Colonic mucosa (tissue), 4 donors: ENCODE data around the gene ARHGAP42. TPM values are rescaled to one million over a fixed set of nuclear protein-coding genes. Genes with fewer than 3 reads are reported as not detected.
"Not testable (repeated sequence)": the region's sequence is repeated elsewhere in the genome, so short reads cannot be mapped to it uniquely, and the experiment has no call there.

Experiments
- DNase-seq: peaks from one replicate; pipeline ENCODE4 v3.0.0-alpha.2; 2020
- H3K27ac ChIP-seq: fragments of 200-600 bp; one replicate; pipeline ENCODE4 v1.8.0; 2021
- H3K27me3 ChIP-seq: fragments of 200-600 bp; one replicate; pipeline ENCODE4 v1.8.0; 2021
- H3K36me3 ChIP-seq: fragments of 200-600 bp; one replicate; pipeline ENCODE4 v1.8.0; 2021
- H3K4me1 ChIP-seq: fragments of 200-600 bp; one replicate; pipeline ENCODE4 v1.8.0; 2021; ENCODE audit warnings: mild to moderate bottlenecking
- H3K4me3 ChIP-seq: fragments of 200-600 bp; one replicate; pipeline ENCODE4 v1.8.0; 2021
- H3K9ac ChIP-seq, 2 donors: one replicate each; pipeline ENCODE4 v1.7.0; 2013; ENCODE audit warnings: control low read depth in 2 of 2, low read depth in 2 of 2, low read length in 2 of 2
- H3K9me3 ChIP-seq: fragments of 200-600 bp; one replicate; pipeline ENCODE4 v1.8.0; 2021
- intact Hi-C: fragments of 100-400 bp; cut with DNase I; formaldehyde crosslinking; loops from one replicate; pipeline ENCODE4 v1.14.1; 2022
- total RNA-seq, 2 donors: library from RNA; stranded (reverse); fragmentation: NEBNext Ultra II Directional in 1 of 2; extraction: Animal tissue kit (Norgen Biotek cat#: 25700) in 1 of 2; gene quantifications; one replicate each; pipeline ENCODE4 v1.2.1, GENCODE V29; 2021
- TF ChIP-seq, protein P1 (sequence below): fragments of 200-600 bp; IDR thresholded peaks from one replicate; pipeline ENCODE4 v1.8.0; 2022; ENCODE audit warnings: antibody characterized with exemption, mild to moderate bottlenecking
- donor health status: healthy.
- donor health status: DM: no; HTN: no; CAD: no.
- donor health status: DM: no; HTN: no; CAD: no.

The ARHGAP42 gene
- total RNA-seq, 2 donors from 2014 or later: 13.4 to 15.9 TPM

DNA sequence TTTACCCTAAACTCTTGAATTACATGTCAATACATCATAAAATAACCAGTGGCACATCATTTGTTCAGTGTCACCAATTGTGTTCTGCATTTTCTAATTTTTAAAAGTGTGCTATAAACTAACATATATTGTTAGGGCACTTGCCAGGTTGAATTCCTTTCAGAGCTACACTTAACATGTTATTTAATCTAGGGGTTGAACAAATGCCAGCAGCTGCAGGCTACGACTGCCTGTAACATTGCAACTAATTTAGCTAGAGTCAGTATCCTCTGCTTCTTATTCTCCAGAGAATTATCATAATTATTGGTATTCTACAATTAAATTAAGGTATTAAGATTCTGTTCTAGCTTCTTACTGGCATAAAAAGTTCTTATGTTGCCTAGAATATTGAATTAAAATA is 46.4 kb upstream of the ARHGAP42 start:
- no peaks in the 10 kb centered on the region for H3K9me3 ChIP-seq
- no peak overlapping the region for H3K27ac ChIP-seq
- no peak for DNase-seq
- no peaks in the 10 kb centered on the region for H3K36me3 ChIP-seq
- TF ChIP-seq, protein P1, sequence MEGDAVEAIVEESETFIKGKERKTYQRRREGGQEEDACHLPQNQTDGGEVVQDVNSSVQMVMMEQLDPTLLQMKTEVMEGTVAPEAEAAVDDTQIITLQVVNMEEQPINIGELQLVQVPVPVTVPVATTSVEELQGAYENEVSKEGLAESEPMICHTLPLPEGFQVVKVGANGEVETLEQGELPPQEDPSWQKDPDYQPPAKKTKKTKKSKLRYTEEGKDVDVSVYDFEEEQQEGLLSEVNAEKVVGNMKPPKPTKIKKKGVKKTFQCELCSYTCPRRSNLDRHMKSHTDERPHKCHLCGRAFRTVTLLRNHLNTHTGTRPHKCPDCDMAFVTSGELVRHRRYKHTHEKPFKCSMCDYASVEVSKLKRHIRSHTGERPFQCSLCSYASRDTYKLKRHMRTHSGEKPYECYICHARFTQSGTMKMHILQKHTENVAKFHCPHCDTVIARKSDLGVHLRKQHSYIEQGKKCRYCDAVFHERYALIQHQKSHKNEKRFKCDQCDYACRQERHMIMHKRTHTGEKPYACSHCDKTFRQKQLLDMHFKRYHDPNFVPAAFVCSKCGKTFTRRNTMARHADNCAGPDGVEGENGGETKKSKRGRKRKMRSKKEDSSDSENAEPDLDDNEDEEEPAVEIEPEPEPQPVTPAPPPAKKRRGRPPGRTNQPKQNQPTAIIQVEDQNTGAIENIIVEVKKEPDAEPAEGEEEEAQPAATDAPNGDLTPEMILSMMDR: no peak
- no peak overlapping the region for H3K4me3 ChIP-seq
- no peaks in the 10 kb centered on the region for H3K4me1 ChIP-seq
- no peaks in the 10 kb centered on the region for H3K27me3 ChIP-seq
- intact Hi-C loops: no loop called here
- no peak overlapping the region for H3K9ac ChIP-seq

DNA sequence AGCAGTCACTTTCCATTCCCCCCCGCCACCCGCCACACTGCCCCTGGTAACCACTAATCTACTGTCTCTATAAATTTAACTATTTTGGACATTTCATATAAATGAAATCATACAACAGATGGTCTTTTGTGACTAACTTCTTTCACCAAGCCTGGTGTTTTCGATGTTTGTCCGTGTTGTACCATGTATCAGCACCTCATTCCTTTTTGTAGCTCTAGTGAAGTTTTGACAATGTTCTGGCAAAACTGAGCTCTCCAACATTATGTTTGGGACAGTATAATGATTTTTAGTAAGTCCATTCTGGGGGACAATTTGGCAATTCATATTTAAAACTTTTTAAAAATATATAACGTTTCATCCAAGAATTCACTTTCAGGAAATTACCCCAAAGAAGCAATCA is 45.6 kb upstream of the ARHGAP42 start:
- H3K9me3 ChIP-seq: no peaks in the 10 kb centered on the region
- intact Hi-C loops: no loop called here
- no peak for DNase-seq

DNA sequence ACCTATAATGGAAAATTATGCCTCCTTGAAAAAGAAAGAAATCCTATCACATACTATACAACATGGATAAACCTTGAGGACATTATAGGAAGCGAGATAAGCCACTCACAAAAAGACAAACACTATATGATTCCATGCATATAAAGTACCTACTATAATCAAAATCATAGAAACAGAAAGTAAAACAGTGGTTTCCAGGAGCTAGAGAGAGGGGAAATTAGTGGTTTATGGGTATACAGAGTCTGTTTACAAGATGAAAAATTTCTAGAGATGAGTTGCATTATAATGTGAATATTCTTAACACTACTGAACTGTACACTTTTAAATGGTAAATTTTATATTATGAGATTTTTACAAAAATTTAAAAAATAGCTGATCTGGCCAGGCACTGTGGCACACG is 40.5 kb upstream of the ARHGAP42 start:
- H3K9ac ChIP-seq: no peak overlapping the region
- TF ChIP-seq, protein P1: no peak
- no peaks in the 10 kb centered on the region for H3K36me3 ChIP-seq
- H3K27ac ChIP-seq: no peak overlapping the region
- no peaks in the 10 kb centered on the region for H3K4me1 ChIP-seq
- no peaks in the 10 kb centered on the region for H3K27me3 ChIP-seq
- H3K4me3 ChIP-seq: no peak overlapping the region
- no peaks in the 10 kb centered on the region for H3K9me3 ChIP-seq
- intact Hi-C loops: no loop called here
- no peak for DNase-seq

More for the DNA sequence above, 45.6 kb upstream of the ARHGAP42 start:
- Histone ChIP-seq H3K27ac (no peak overlapping the region), H3K36me3 (no peaks in the 10 kb centered on the region), H3K4me3 (no peak overlapping the region), H3K4me1 (no peaks in the 10 kb centered on the region), H3K27me3 (no peaks in the 10 kb centered on the region), H3K9ac (no peak overlapping the region)
- TF ChIP-seq, protein P1: no peak

DNA sequence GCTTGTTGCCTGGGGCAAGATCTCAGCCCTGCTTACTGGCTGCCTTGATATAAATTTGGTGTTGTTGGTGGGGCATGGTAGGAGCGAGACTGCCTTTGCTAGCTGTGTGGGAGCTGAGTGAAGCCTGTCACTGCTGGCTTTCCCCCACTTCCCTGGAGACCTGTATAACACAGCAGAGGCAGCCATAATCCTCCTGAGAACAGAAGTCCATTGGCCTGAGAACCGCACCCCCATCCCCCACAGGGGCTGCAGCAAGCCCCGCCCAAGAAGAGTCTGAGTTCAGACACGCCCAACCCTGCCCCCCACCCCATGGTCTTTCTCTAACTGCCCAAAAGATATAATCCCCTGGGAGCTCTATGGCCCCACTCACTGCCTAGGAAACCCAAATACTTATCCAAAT is 39.2 kb upstream of the ARHGAP42 start:
- TF ChIP-seq, protein P1: no peak
- no peak overlapping the region for H3K4me3 ChIP-seq
- intact Hi-C loops: no loop called here

DNA sequence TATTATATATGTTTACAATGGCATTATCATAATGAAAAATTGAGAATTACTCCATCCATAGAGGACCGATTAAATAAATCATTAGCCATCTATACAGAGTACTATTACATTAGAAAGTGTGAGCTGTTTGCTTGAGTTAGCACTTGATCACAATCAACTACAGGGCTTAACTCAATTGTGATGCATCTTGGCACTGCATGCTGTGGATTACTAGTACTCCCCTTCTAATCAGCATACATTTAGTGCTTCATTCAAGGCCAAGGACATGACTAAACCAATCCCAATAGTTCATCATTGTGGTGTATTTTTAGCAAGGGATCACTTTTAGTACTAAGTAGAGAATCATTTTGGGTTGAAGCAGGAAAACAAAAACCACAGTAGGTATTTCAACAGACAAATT is 23.5 kb upstream of the ARHGAP42 start:
- Histone ChIP-seq H3K36me3 (no peaks in the 10 kb centered on the region), H3K27ac (no peak overlapping the region), H3K9ac (no peak overlapping the region), H3K27me3 (no peaks in the 10 kb centered on the region), H3K4me1 (no peaks in the 10 kb centered on the region), H3K9me3 (no peaks in the 10 kb centered on the region), H3K4me3 (no peak overlapping the region)
- TF ChIP-seq, protein P1: no peak
- intact Hi-C loops: no loop called here
- no peak for DNase-seq

More for the DNA sequence above, 39.2 kb upstream of the ARHGAP42 start:
- Histone ChIP-seq H3K9ac (no peak overlapping the region), H3K9me3 (no peaks in the 10 kb centered on the region), H3K36me3 (no peaks in the 10 kb centered on the region), H3K4me1 (no peaks in the 10 kb centered on the region), H3K27ac (no peak overlapping the region), H3K27me3 (no peaks in the 10 kb centered on the region)
- no peak for DNase-seq

DNA sequence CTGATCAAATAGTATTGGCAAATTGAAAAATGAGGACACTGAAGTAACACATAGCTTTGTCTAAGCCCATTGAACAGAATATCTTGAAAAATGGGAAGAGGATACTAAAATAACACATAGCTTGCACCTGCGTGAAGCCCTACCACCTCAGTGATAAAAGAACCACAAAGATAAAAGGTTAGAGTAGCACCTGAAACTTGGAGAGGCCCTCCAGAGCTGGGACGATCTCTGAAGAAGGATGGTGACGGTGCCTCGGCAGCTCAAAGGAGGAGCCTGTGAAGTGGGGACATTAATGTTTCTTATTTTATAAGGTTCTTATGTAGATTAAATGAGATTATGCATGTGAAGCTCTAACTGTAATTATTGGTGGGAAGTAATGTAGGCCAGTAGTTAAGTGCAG is 23.1 kb upstream of the ARHGAP42 start:
- Histone ChIP-seq H3K27me3 (no peaks in the 10 kb centered on the region), H3K9me3 (no peaks in the 10 kb centered on the region), H3K9ac (no peak overlapping the region), H3K4me3 (no peak overlapping the region), H3K4me1 (no peaks in the 10 kb centered on the region), H3K27ac (no peak overlapping the region), H3K36me3 (no peaks in the 10 kb centered on the region)
- TF ChIP-seq, protein P1: no peak
- no peak for DNase-seq
- intact Hi-C loops: no loop called here

DNA sequence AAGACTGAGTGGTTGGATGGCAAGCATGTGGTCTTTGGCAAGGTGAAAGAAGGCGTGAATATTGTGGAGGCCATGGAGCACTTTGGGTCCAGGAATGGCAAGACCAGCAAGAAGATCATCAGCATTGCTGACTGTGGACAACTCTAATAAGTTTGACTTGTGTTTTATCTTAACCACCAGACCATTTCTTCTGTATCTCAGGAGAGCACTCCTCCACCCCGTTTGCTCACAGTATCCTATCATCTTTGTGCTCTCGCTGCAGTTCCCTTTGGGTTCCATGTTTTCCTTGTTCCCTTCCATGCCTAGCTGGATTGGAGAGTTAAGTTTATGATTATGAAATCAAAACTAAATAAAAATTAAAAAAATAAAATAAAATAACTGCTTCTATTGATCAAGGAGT is 20.3 kb upstream of the ARHGAP42 start:
- H3K4me1 ChIP-seq, H3K4me3 ChIP-seq, H3K9ac ChIP-seq, intact Hi-C loops, H3K27me3 ChIP-seq, DNase-seq, H3K27ac ChIP-seq, H3K9me3 ChIP-seq, H3K36me3 ChIP-seq: not testable (repeated sequence)
